Measurements from ENCODE around the gene THRA.

Gene THRA

GRCh38 chr17:40099619-40100418, 37.1 kb downstream of the THRA start:
- DNase-seq (ENCODE audit: low spot score) = peak; percentile 26

- no peak for DNase-seq (ENCODE audit: low spot score)
These were observed 37.6 kb downstream of the THRA start, which contains the start of gene NR1D1 for GRCh38 chr17:40100419-40100668. TSS of gene NR1D1 (minus strand) at chr17:40100589. CDS start at chr17:40100094, 495 bp downstream.

GRCh38 chr17:40100669-40101366, 38.1 kb downstream of the THRA start:
- peak; percentile 96 for DNase-seq (ENCODE audit: low spot score)

- no peak for DNase-seq (ENCODE audit: low spot score)
These were observed 38.8 kb downstream of the THRA start for GRCh38 chr17:40101367-40102210.

- DNase-seq (ENCODE audit: low spot score) = no peak
These were observed 40.4 kb downstream of the THRA start for GRCh38 chr17:40103071-40103661.

- DNase-seq (ENCODE audit: low spot score) = no peak
These were observed 40.9 kb downstream of the THRA start for GRCh38 chr17:40103688-40104087.

GRCh38 chr17:40104594-40105486, 42.1 kb downstream of the THRA start:
- no peak for DNase-seq (ENCODE audit: low spot score)

GRCh38 chr17:40105861-40106759, 43.3 kb downstream of the THRA start:
- no peak for DNase-seq (ENCODE audit: low spot score)

- no peak for DNase-seq (ENCODE audit: low spot score)
These were observed 44.2 kb downstream of the THRA start for GRCh38 chr17:40106760-40107521.

- DNase-seq (ENCODE audit: low spot score) = peak; percentile 53
These were observed 44.9 kb downstream of the THRA start for GRCh38 chr17:40107522-40108174.

GRCh38 chr17:40108970-40109824, 46.4 kb downstream of the THRA start:
- peak; percentile 49 for DNase-seq (ENCODE audit: low spot score)

- no peak for DNase-seq (ENCODE audit: low spot score)
These were observed 47.5 kb downstream of the THRA start for GRCh38 chr17:40110026-40110845.

- DNase-seq (ENCODE audit: low spot score) = peak; percentile 87
These were observed 48.7 kb downstream of the THRA start for GRCh38 chr17:40111221-40112128.

- no peak for DNase-seq (ENCODE audit: low spot score)
These were observed 49.5 kb downstream of the THRA start for GRCh38 chr17:40112191-40112711.

GRCh38 chr17:40112718-40113109, 49.9 kb downstream of the THRA start:
- no peak for DNase-seq (ENCODE audit: low spot score)

Data from hematopoietic multipotent progenitor cell treated with erythropoietin and hydrocortisone succinate and interleukin-3 and kit ligand, for 17 days (in vitro differentiated cells).